NB4 (cell line): ENCODE measurements around the gene CTAG1A.

ENCODE experiments used
- DNase-seq: peaks from one replicate; pipeline ENCODE4 v3.0.0; 2010; ENCODE audit warnings: low read depth
- H3K4me3 ChIP-seq: one replicate; pipeline ENCODE4 v1.5.1; 2011; ENCODE audit warnings: mild to moderate bottlenecking, low read depth, low read length, moderate library complexity
- MAX ChIP-seq: IDR thresholded peaks from 2 replicates; pipeline ENCODE4 v1.6.1; 2011; ENCODE audit warnings: low read depth, low read length
- MYC ChIP-seq: IDR thresholded peaks from 2 replicates; pipeline ENCODE4 v1.6.1; 2011; ENCODE audit warnings: low read depth, low read length
- POLR2A ChIP-seq: IDR thresholded peaks from 2 replicates; pipeline ENCODE4 v1.6.1; 2011; ENCODE audit warnings: mild to moderate bottlenecking; ENCODE audit not compliant: insufficient read length; ENCODE audit errors: extremely low read depth
- TF ChIP-seq, protein P1 (sequence below): IDR thresholded peaks from one replicate; pipeline ENCODE4 v1.5.1; 2012; ENCODE audit warnings: low read depth, low read length

CTAG1A gene

DNA sequence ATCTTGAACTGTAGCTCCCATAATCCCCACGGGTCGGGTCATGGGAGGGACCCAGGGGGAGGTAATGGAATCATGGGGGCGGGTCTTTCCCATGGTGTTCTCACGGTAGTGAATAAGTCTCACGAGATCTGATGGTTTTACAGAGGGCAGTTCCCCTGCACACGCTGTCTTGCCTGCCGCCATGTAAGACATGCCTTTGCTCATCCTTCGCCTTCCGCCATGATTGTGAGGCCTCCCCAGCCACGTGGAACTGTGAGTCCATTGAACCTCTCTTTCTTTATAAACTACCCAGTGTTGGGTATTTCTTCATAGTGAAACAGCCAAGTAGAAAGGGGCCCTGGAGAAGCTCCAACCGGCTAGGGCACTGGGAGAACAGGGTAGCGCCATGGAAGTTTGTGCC lies 12.3 kb downstream of the CTAG1A start:
- DNase-seq, result no peak
- TF ChIP-seq, protein P1, sequence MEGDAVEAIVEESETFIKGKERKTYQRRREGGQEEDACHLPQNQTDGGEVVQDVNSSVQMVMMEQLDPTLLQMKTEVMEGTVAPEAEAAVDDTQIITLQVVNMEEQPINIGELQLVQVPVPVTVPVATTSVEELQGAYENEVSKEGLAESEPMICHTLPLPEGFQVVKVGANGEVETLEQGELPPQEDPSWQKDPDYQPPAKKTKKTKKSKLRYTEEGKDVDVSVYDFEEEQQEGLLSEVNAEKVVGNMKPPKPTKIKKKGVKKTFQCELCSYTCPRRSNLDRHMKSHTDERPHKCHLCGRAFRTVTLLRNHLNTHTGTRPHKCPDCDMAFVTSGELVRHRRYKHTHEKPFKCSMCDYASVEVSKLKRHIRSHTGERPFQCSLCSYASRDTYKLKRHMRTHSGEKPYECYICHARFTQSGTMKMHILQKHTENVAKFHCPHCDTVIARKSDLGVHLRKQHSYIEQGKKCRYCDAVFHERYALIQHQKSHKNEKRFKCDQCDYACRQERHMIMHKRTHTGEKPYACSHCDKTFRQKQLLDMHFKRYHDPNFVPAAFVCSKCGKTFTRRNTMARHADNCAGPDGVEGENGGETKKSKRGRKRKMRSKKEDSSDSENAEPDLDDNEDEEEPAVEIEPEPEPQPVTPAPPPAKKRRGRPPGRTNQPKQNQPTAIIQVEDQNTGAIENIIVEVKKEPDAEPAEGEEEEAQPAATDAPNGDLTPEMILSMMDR, result no peak
- TF ChIP-seq POLR2A (no peak), MYC (no peak), MAX (no peak)

DNA sequence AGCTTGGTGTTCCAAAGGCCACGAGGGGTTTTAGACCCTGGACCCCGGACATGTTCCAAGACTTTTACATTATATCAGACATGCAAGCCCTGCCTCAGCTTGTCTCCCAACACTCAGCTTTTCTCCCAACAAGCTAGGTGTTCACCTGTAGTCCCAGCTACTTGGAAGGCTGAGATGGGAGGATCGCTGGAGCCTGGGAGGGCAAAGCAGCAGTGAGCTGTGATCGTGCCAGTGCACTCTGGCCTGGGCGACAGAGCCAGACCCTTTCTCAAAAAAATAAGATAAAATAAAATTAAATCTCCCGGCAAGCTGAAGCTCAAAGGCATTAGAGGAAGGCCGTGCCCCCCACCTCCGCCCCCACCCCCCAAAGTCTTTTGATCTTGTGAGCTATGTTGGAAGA lies 13.7 kb downstream of the CTAG1A start:
- no peak overlapping the region for H3K4me3 ChIP-seq
- TF ChIP-seq MYC (no peak), MAX (no peak), POLR2A (no peak)
- TF ChIP-seq, protein P1, result no peak
- no peak for DNase-seq

More for the DNA sequence above, 12.3 kb downstream of the CTAG1A start:
- no peak overlapping the region for H3K4me3 ChIP-seq

DNA sequence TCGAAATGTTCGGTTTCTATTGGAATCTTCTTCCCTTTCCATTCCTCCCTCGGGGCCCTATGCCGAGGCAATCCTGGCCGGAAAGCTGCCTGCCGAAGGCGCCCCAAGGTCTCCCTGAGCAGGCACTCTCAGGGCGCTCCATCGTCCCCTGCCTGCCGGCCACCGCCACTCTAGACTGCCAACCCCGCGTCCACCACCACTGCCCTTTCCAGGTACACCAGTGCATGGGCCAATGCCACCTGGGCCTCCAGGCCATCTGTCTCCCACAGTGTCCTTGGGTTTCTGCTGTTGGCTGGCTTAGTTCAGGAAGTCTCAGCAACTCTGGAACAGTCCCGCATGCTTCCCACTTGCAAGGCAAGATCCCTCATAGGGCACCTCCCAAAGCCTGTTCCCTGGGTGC lies 14.6 kb downstream of the CTAG1A start:
- TF ChIP-seq MAX, result no peak
- TF ChIP-seq, protein P1, result no peak
- TF ChIP-seq POLR2A, result no peak
- TF ChIP-seq MYC, result no peak
- H3K4me3 ChIP-seq, result no peak overlapping the region
- DNase-seq, result no peak

DNA sequence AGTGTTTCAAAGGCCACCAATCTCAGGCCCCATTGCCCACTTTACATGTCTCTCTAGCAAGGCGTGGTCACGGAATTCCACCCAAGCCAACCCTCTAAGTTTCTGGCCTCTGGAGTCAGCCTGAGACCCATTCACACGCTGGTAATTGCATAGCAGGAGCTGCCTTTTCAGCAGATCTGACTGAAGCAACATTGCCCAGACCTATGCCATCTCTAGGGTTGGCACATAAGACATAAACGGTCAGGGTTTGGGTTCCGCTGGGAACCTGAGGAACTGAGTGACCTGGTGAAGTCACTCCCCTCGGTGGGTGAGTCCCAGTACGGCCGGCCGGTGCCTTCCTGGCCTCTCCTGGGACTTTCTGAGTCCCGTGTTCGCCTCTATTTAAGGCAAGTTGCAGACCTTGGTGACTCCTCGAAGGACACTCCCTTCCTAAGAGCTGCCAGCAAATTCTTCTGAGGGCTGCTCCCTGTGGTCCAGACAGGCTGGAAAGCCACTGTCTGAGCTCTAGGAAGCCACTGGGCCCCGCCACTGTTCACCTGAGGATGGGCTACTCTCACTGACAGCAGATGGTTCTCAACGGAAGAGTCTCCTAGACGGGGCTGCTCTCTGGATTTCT lies 15.9 kb downstream of the CTAG1A start:
- no peak overlapping the region for H3K4me3 ChIP-seq
- no peak for DNase-seq
- no peak for TF ChIP-seq MYC
- no peak for TF ChIP-seq POLR2A
- no peak for TF ChIP-seq MAX
- TF ChIP-seq, protein P1, result no peak

- H3K4me3 ChIP-seq, result no peak overlapping the region
- TF ChIP-seq MYC (no peak), MAX (no peak), POLR2A (no peak)
- TF ChIP-seq, protein P1, result no peak
- DNase-seq, result no peak
These were observed 17.3 kb downstream of the CTAG1A start for GRCh38 chrX:154602226-154602625.
